ENCODE results near the gene OTOP2. TPM values are rescaled to one million over a fixed set of nuclear protein-coding genes. Genes with fewer than 3 reads are reported as not detected.

OTOP2 gene
- total and polyA plus RNA-seq, 9 of the 15 experiments (the other 6 are each of a cell fraction or from before 2014, with no cell fraction given), result 0.04 to 0.36 (median 0.14) TPM; not detected in 1

GRCh38 chr17:74981979-74982662 is 58.0 kb downstream of the OTOP2 start (continued):
- no peak for TF ChIP-seq HDAC8 (tag; IDR thresholded peaks at IDR 0.05)
- 0 out of 2 replicates have a peak, but pooled peaks have one; percentile 31 for TF ChIP-seq GATAD2A (IDR thresholded peaks at IDR 0.05)
- TF ChIP-seq STAT5B (CRISPR knock-in tag; IDR thresholded peaks at IDR 0.05), result no peak
- no peak for TF ChIP-seq ZNF764 (CRISPR knock-in tag; IDR thresholded peaks at IDR 0.05; ENCODE audit: low read depth)
- TF ChIP-seq MTA1 (IDR thresholded peaks at IDR 0.05; ENCODE audit: borderline replicate concordance), result 0 out of 2 replicates have a peak, but pooled peaks have one; percentile 46
- TF ChIP-seq ZNF280A (IDR thresholded peaks at IDR 0.05; ENCODE audit: low read depth, partially characterized antibody), result no peak
- peak in 1 of 2 experiments; percentile 64; a peak in 1 of 4 replicates for TF ChIP-seq SRF (CRISPR knock-in tag; IDR thresholded peaks at IDR 0.05)
- no peak for TF ChIP-seq NUFIP1 (IDR thresholded peaks at IDR 0.05; ENCODE audit: partially characterized antibody)
- peak; percentile 96 for TF ChIP-seq EP400 (IDR thresholded peaks at IDR 0.05)
- TF ChIP-seq TARDBP (IDR thresholded peaks at IDR 0.05), result peak; percentile 55; the same call in 1 of the 2 replicates
- no peak for TF ChIP-seq ZNF586 (CRISPR knock-in tag; conservative IDR thresholded peaks at IDR 0.05)
- TF ChIP-seq RFX1 (IDR thresholded peaks at IDR 0.05), result no peak
- peak; percentile 45 for TF ChIP-seq BRD9 (IDR thresholded peaks at IDR 0.05; ENCODE audit: low read depth, partially characterized antibody)
- TF ChIP-seq ZNF347 (CRISPR knock-in tag; IDR thresholded peaks at IDR 0.05; ENCODE audit: low read depth), result no peak
- TF ChIP-seq RBM22 (IDR thresholded peaks at IDR 0.05; ENCODE audit: low read depth, low read length, poor library complexity, severe bottlenecking), result no peak
- TF ChIP-seq HNRNPLL (IDR thresholded peaks at IDR 0.05; ENCODE audit: low read depth, low read length, poor library complexity, severe bottlenecking), result peak; percentile 66
- TF ChIP-seq FOXK1 (CRISPR knock-in tag; IDR thresholded peaks at IDR 0.05; ENCODE audit: borderline replicate concordance), result 0 out of 2 replicates have a peak, but pooled peaks have one; percentile 35
- TF ChIP-seq ZNF212 (CRISPR knock-in tag; IDR thresholded peaks at IDR 0.05), result no peak
- TF ChIP-seq BCOR (IDR thresholded peaks at IDR 0.05), result peak; percentile 54; the same call in 1 of the 2 replicates
- no peak for TF ChIP-seq GABPB2 (CRISPR knock-in tag; conservative IDR thresholded peaks at IDR 0.05)
- TF ChIP-seq MXD1 (CRISPR knock-in tag; IDR thresholded peaks at IDR 0.05; ENCODE audit: borderline replicate concordance, poor library complexity, severe bottlenecking), result no peak
- no peak for TF ChIP-seq CC2D1A (IDR thresholded peaks at IDR 0.05)
- peak; percentile 90 for TF ChIP-seq RBBP5 (IDR thresholded peaks at IDR 0.05; ENCODE audit: borderline replicate concordance, insufficient read depth, low read length, poor library complexity, severe bottlenecking)
- TF ChIP-seq CBX2 (IDR thresholded peaks at IDR 0.05; ENCODE audit: insufficient read depth, low read length, poor library complexity, severe bottlenecking), result no peak
- peak; percentile 97 for TF ChIP-seq JUN (IDR thresholded peaks at IDR 0.05; ENCODE audit: borderline replicate concordance, low read depth, low read length)
- TF ChIP-seq JUN (CRISPR knock-in tag; IDR thresholded peaks at IDR 0.05; ENCODE audit: borderline replicate concordance), result peak; percentile 95
- 0 out of 2 replicates have a peak, but pooled peaks have one; percentile 37 for TF ChIP-seq E2F3 (CRISPR knock-in tag; IDR thresholded peaks at IDR 0.05)
- no peak for TF ChIP-seq BRCA1 (IDR thresholded peaks at IDR 0.05)
- TF ChIP-seq BRCA1 (CRISPR knock-in tag; IDR thresholded peaks at IDR 0.05), result no peak
